ENCODE data around the gene OLFML2B.
"Not testable (repeated sequence)": the region's sequence is repeated elsewhere in the genome, so short reads cannot be mapped to it uniquely, and the experiment has no call there.

The OLFML2B gene

GRCh38 chr1:162018418-162018817, 5.3 kb downstream of the OLFML2B start:
- H3K9me2 ChIP-seq (replicated peaks; ENCODE audit: low read depth, low read length), result no peaks in the 10 kb centered on the region
- H3K79me2 ChIP-seq (ENCODE audit: insufficient read depth, low read length), result no peaks in the 10 kb centered on the region
- no peak overlapping the region for H2AFZ ChIP-seq (ENCODE audit: low read length)
- no peaks in the 10 kb centered on the region for H3K4me1 ChIP-seq (ENCODE audit: insufficient read depth, low read length, poor library complexity, severe bottlenecking)
- H3K4me3 ChIP-seq (ENCODE audit: low read length, poor library complexity, severe bottlenecking), result no peak overlapping the region
- H3F3A ChIP-seq (ENCODE audit: low read depth), result no peaks in the 10 kb centered on the region
- no peaks in the 10 kb centered on the region for H4K20me1 ChIP-seq (ENCODE audit: insufficient read depth, low read length, poor library complexity, severe bottlenecking)
- H3K4me2 ChIP-seq (ENCODE audit: low read depth, low read length, poor library complexity, severe bottlenecking), result no peak overlapping the region
- TF ChIP-seq EZH2phosphoT487 (IDR thresholded peaks at IDR 0.05; ENCODE audit: borderline replicate concordance), result no peak
- TF ChIP-seq, protein P1, sequence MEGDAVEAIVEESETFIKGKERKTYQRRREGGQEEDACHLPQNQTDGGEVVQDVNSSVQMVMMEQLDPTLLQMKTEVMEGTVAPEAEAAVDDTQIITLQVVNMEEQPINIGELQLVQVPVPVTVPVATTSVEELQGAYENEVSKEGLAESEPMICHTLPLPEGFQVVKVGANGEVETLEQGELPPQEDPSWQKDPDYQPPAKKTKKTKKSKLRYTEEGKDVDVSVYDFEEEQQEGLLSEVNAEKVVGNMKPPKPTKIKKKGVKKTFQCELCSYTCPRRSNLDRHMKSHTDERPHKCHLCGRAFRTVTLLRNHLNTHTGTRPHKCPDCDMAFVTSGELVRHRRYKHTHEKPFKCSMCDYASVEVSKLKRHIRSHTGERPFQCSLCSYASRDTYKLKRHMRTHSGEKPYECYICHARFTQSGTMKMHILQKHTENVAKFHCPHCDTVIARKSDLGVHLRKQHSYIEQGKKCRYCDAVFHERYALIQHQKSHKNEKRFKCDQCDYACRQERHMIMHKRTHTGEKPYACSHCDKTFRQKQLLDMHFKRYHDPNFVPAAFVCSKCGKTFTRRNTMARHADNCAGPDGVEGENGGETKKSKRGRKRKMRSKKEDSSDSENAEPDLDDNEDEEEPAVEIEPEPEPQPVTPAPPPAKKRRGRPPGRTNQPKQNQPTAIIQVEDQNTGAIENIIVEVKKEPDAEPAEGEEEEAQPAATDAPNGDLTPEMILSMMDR (conservative IDR thresholded peaks at IDR 0.05; ENCODE audit: low read length), result no peak
- no peaks in the 10 kb centered on the region for H3K27me3 ChIP-seq (ENCODE audit: insufficient read depth, low read length, poor library complexity, severe bottlenecking)
- no peak overlapping the region for H3K9ac ChIP-seq (ENCODE audit: low read depth, low read length, poor library complexity, severe bottlenecking)
- H3K36me3 ChIP-seq (ENCODE audit: insufficient read depth, low read length), result no peaks in the 10 kb centered on the region
- no peaks in the 10 kb centered on the region; the same call in 1 of the 2 replicates for H3K9me3 ChIP-seq (ENCODE audit: insufficient read depth, low read depth, low read length)

DNA sequence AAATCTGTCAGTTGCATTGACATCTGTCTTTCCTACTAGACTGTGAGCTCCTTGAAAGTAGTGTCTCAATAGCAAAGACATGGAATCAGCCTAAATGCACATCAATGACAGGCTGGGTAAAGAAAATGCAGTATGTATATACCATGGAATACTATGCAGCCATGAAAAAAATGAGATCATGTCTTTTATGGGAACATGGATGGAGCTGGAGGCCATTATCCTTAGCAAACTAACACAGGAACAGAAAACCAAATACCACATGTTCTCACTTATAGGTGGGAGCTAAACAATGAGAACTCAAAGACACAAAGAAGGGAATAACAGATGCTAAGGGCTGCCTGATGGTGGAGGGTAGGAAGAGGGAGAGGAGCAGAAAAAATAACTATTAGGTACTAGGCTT, 5.9 kb downstream of the OLFML2B start:
- not testable (repeated sequence) for H3K9ac ChIP-seq (ENCODE audit: low read depth, low read length, poor library complexity, severe bottlenecking); H4K20me1 ChIP-seq (ENCODE audit: insufficient read depth, low read length, poor library complexity, severe bottlenecking); H3K4me2 ChIP-seq (ENCODE audit: low read depth, low read length, poor library complexity, severe bottlenecking); H3K9me2 ChIP-seq (replicated peaks; ENCODE audit: low read depth, low read length); H3K79me2 ChIP-seq (ENCODE audit: insufficient read depth, low read length); H3F3A ChIP-seq (ENCODE audit: low read depth); H3K4me3 ChIP-seq (ENCODE audit: low read length, poor library complexity, severe bottlenecking); H3K27me3 ChIP-seq (ENCODE audit: insufficient read depth, low read length, poor library complexity, severe bottlenecking); H3K9me3 ChIP-seq (ENCODE audit: insufficient read depth, low read depth, low read length); H2AFZ ChIP-seq (ENCODE audit: low read length); H3K4me1 ChIP-seq (ENCODE audit: insufficient read depth, low read length, poor library complexity, severe bottlenecking); H3K36me3 ChIP-seq (ENCODE audit: insufficient read depth, low read length)

- no peak overlapping the region for H3K9ac ChIP-seq (ENCODE audit: low read depth, low read length, poor library complexity, severe bottlenecking)
- TF ChIP-seq, protein P1 (conservative IDR thresholded peaks at IDR 0.05; ENCODE audit: low read length), result no peak
- TF ChIP-seq EZH2phosphoT487 (IDR thresholded peaks at IDR 0.05; ENCODE audit: borderline replicate concordance), result no peak
- H3K27me3 ChIP-seq (ENCODE audit: insufficient read depth, low read length, poor library complexity, severe bottlenecking), result no peaks in the 10 kb centered on the region
- no peak overlapping the region for H2AFZ ChIP-seq (ENCODE audit: low read length)
- no peak overlapping the region for H3K4me3 ChIP-seq (ENCODE audit: low read length, poor library complexity, severe bottlenecking)
- H3K4me1 ChIP-seq (ENCODE audit: insufficient read depth, low read length, poor library complexity, severe bottlenecking), result no peaks in the 10 kb centered on the region
- H3K9me2 ChIP-seq (replicated peaks; ENCODE audit: low read depth, low read length), result no peaks in the 10 kb centered on the region
- no peak overlapping the region for H3K4me2 ChIP-seq (ENCODE audit: low read depth, low read length, poor library complexity, severe bottlenecking)
- no peaks in the 10 kb centered on the region for H3F3A ChIP-seq (ENCODE audit: low read depth)
- no peaks in the 10 kb centered on the region for H3K36me3 ChIP-seq (ENCODE audit: insufficient read depth, low read length)
- H3K79me2 ChIP-seq (ENCODE audit: insufficient read depth, low read length), result no peaks in the 10 kb centered on the region
- H4K20me1 ChIP-seq (ENCODE audit: insufficient read depth, low read length, poor library complexity, severe bottlenecking), result no peaks in the 10 kb centered on the region
- no peaks in the 10 kb centered on the region; the same call in 1 of the 2 replicates for H3K9me3 ChIP-seq (ENCODE audit: insufficient read depth, low read depth, low read length)
Measured at GRCh38 chr1:162016631-162017030, 7.0 kb downstream of the OLFML2B start.

DNA sequence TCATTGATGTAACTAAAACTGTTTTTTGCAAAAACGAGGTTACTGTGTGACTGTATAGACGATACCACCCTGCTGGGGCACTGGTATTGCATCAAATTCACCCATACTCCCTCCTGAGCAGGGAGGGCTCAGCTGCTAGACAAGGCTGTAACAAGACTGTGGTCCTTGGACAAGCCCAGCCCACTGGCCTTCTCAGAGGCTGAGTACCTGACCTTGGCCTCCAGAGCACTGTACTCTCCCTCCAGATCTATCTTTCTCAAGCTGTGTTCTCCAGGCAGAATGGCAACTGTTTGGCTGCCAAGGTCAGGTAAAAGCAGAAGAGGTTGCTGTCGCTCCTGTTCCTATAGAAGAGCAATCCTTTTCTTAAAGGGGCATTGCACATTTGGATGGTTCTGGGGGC, 8.5 kb downstream of the OLFML2B start:
- no peaks in the 10 kb centered on the region for H3F3A ChIP-seq (ENCODE audit: low read depth)
- H3K9me3 ChIP-seq (ENCODE audit: insufficient read depth, low read depth, low read length), result no peaks in the 10 kb centered on the region; the same call in 1 of the 2 replicates
- no peaks in the 10 kb centered on the region for H4K20me1 ChIP-seq (ENCODE audit: insufficient read depth, low read length, poor library complexity, severe bottlenecking)
- H3K4me2 ChIP-seq (ENCODE audit: low read depth, low read length, poor library complexity, severe bottlenecking), result no peak overlapping the region
- no peak overlapping the region for H3K9ac ChIP-seq (ENCODE audit: low read depth, low read length, poor library complexity, severe bottlenecking)
- H3K79me2 ChIP-seq (ENCODE audit: insufficient read depth, low read length), result no peaks in the 10 kb centered on the region
- H3K36me3 ChIP-seq (ENCODE audit: insufficient read depth, low read length), result no peaks in the 10 kb centered on the region
- no peaks in the 10 kb centered on the region for H3K4me1 ChIP-seq (ENCODE audit: insufficient read depth, low read length, poor library complexity, severe bottlenecking)
- no peaks in the 10 kb centered on the region for H3K27me3 ChIP-seq (ENCODE audit: insufficient read depth, low read length, poor library complexity, severe bottlenecking)
- no peaks in the 10 kb centered on the region for H3K9me2 ChIP-seq (replicated peaks; ENCODE audit: low read depth, low read length)
- TF ChIP-seq, protein P1 (conservative IDR thresholded peaks at IDR 0.05; ENCODE audit: low read length), result no peak
- no peak for TF ChIP-seq EZH2phosphoT487 (IDR thresholded peaks at IDR 0.05; ENCODE audit: borderline replicate concordance)
- no peak overlapping the region for H3K4me3 ChIP-seq (ENCODE audit: low read length, poor library complexity, severe bottlenecking)
- H2AFZ ChIP-seq (ENCODE audit: low read length), result no peak overlapping the region

Data from Loucy (cell line).